PC-9 (cell line): ENCODE results near the gene PARP9.

ENCODE experiments used
- CTCF ChIP-seq: fragments of 200-600 bp; sonication (generic); conservative IDR thresholded peaks from 2 replicates; pipeline ENCODE4 v1.6.1; 2017; ENCODE audit warnings: mixed run types, antibody characterized with exemption, mild to moderate bottlenecking, moderate library complexity
- EZH2 ChIP-seq: fragments of 200-600 bp; sonication (generic); IDR thresholded peaks from 2 replicates; pipeline ENCODE4 v1.8.0; 2017; ENCODE audit warnings: antibody characterized with exemption, low read depth

GRCh38 chr3:122510878-122511535 lies 53.1 kb downstream of the PARP9 start:
- TF ChIP-seq EZH2 (no peak), CTCF (no peak)
